ENCODE measurements around the gene RAB4A. TPM values are rescaled to one million over a fixed set of nuclear protein-coding genes. Genes with fewer than 3 reads are reported as not detected.

The RAB4A gene
- total and polyA plus RNA-seq, 2 of the 8 experiments (the other 6 are each of a cell fraction or from before 2014, with no cell fraction given), result 13.3 to 68.8 TPM

- peak overlapping the region; percentile 37 for H4K5ac ChIP-seq (ENCODE audit: insufficient read length, low read depth, low read length)
- CTCF ChIA-PET (ENCODE audit: partially characterized antibody), result interaction anchor here (0.6 to 5.7 kb wide), 39 partner anchors 10 to 607 kb away, joined by 3 to 69 read pairs (median 3); partner anchors contain the start of gene CCSAP
Measured at GRCh38 chr1:229258757-229259060, 12.2 kb upstream of the RAB4A start.

More at GRCh38 chr1:229258757-229259060, 12.2 kb upstream of the RAB4A start:
- H4K8ac ChIP-seq (ENCODE audit: extremely low read depth, insufficient read depth, low read length), result no peak overlapping the region
- peak in 1 of 2 experiments; percentile 15; a peak in 1 of 4 replicates for TF ChIP-seq RAD21 (IDR thresholded peaks at IDR 0.05 in 1 of 2, conservative IDR thresholded peaks at IDR 0.05 in 1 of 2; ENCODE audit: low read depth in 2 of 2, low read length in 2 of 2)
- TF ChIP-seq MAX (IDR thresholded peaks at IDR 0.05), result no peak
- no peak for TF ChIP-seq ATF3 (IDR thresholded peaks at IDR 0.05; ENCODE audit: insufficient read depth, low read depth, low read length)
- no peak for TF ChIP-seq PHF8 (conservative IDR thresholded peaks at IDR 0.05; ENCODE audit: low read depth, low read length)
- no peak for TF ChIP-seq HDAC2 (IDR thresholded peaks at IDR 0.05; ENCODE audit: borderline replicate concordance in 1 of 2, low read depth in 2 of 2, low read length in 2 of 2)
- TF ChIP-seq JUN (IDR thresholded peaks at IDR 0.05; ENCODE audit: low read depth, low read length), result no peak
- TF ChIP-seq JUND (IDR thresholded peaks at IDR 0.05; ENCODE audit: low read length), result no peak
- H3K23me2 ChIP-seq (ENCODE audit: low read depth, low read length), result no peaks in the 10 kb centered on the region
- FAIRE-seq (no peak), DNase-seq (ENCODE audit: low read depth in 1 of 2, low spot score in 2 of 2) (peak in 1 of 2 experiments; percentile 55)
- POLR2A ChIA-PET (ENCODE audit: partially characterized antibody), result interaction anchor here (1.0 to 1.6 kb wide), 2 partner anchors 12 to 249 kb away, joined by 3 to 5 read pairs; partner anchors contain the start of genes NUP133 and RAB4A
- H3K14ac ChIP-seq (ENCODE audit: insufficient read length), result no peak overlapping the region
- no peak overlapping the region for H3K9ac ChIP-seq (replicated peaks in 1 of 4; ENCODE audit: extremely low read depth in 1 of 4, low read depth in 3 of 4, low read length in 3 of 4)
- H3K4me3 ChIP-seq (ENCODE audit: extremely low read depth in 1 of 4, insufficient read depth in 2 of 4, low read depth in 3 of 4, low read length in 4 of 4), result no peak overlapping the region
- H3K56ac ChIP-seq (replicated peaks; ENCODE audit: insufficient read length, low read depth, low read length), result no peak overlapping the region
- H2AFZ ChIP-seq (ENCODE audit: low read length), result peak overlapping the region; percentile 52
- WGBS, 2 experiments (ENCODE audit: extremely low coverage in 1 of 2, insufficient coverage in 1 of 2, insufficient read length in 1 of 2, insufficient replicate concordance in 2 of 2, low coverage in 1 of 2, low lambda C conversion rate in 2 of 2, missing lambda C conversion rate in 1 of 2), result 51% methylated on average over 5 of the region's 5 CpGs; no CpG with 5 or more reads in 1 of the 2 experiments
- no peak overlapping the region for H3K27ac ChIP-seq (ENCODE audit: low read depth, low read length)
- H3K4me2 ChIP-seq (ENCODE audit: insufficient read depth in 1 of 2, low read depth in 2 of 2, low read length in 2 of 2), result no peak overlapping the region
- H4K20me1 ChIP-seq (replicated peaks in 1 of 2; ENCODE audit: control insufficient read depth in 1 of 2, insufficient read depth in 2 of 2, low read length in 2 of 2), result no peaks in the 10 kb centered on the region
- H4K91ac ChIP-seq (replicated peaks; ENCODE audit: insufficient read length, low read length), result no peak overlapping the region
- H3K18ac ChIP-seq (ENCODE audit: extremely low read depth, low read length), result no peak overlapping the region
- no peak overlapping the region for H2AK5ac ChIP-seq (ENCODE audit: low read depth, low read length)
- no peak overlapping the region for H2BK120ac ChIP-seq (replicated peaks; ENCODE audit: low read depth, low read length)
- no peak overlapping the region for H2BK5ac ChIP-seq (ENCODE audit: low read depth, low read length)
- no peak overlapping the region for H2BK20ac ChIP-seq (ENCODE audit: low read length)
- H3K4ac ChIP-seq (replicated peaks; ENCODE audit: insufficient read length, low read depth, low read length), result no peak overlapping the region
- H2BK12ac ChIP-seq (ENCODE audit: low read depth, low read length), result no peak overlapping the region
- peaks cover 0 to 6% (median 2%) of the 10 kb centered on the region in 4 experiments; a peak in 2 of 7 replicates for H3K4me1 ChIP-seq (replicated peaks in 1 of 4; ENCODE audit: control insufficient read depth in 3 of 4, insufficient read depth in 4 of 4, low read length in 3 of 4)
- H3K79me2 ChIP-seq (ENCODE audit: control insufficient read depth in 1 of 2, insufficient read depth in 2 of 2, low read length in 2 of 2), result no peaks in the 10 kb centered on the region
- H3K36me3 ChIP-seq (ENCODE audit: control insufficient read depth in 2 of 4, insufficient read depth in 4 of 4, low read length in 3 of 4), result no peaks in the 10 kb centered on the region
- no peaks in the 10 kb centered on the region for H3K79me1 ChIP-seq (ENCODE audit: low read depth, low read length)
- H3K9me3 ChIP-seq (ENCODE audit: insufficient read depth in 2 of 2, low read depth in 1 of 2, low read length in 1 of 2), result no peaks in the 10 kb centered on the region
- H3K23ac ChIP-seq (ENCODE audit: insufficient read length), result no peak overlapping the region
- H2BK15ac ChIP-seq (ENCODE audit: low read length), result no peak overlapping the region
- H3K27me3 ChIP-seq (replicated peaks in 1 of 4; ENCODE audit: control insufficient read depth in 3 of 4, extremely low read depth in 1 of 4, insufficient read depth in 3 of 4, low read length in 3 of 4), result no peaks in the 10 kb centered on the region
